ENCODE measurements around the gene ARHGAP4. TPM values are rescaled to one million over a fixed set of nuclear protein-coding genes. Genes with fewer than 3 reads are reported as not detected.

Gene ARHGAP4
- total RNA-seq, 1 donor from 2014 or later = 16.4 TPM

DNA sequence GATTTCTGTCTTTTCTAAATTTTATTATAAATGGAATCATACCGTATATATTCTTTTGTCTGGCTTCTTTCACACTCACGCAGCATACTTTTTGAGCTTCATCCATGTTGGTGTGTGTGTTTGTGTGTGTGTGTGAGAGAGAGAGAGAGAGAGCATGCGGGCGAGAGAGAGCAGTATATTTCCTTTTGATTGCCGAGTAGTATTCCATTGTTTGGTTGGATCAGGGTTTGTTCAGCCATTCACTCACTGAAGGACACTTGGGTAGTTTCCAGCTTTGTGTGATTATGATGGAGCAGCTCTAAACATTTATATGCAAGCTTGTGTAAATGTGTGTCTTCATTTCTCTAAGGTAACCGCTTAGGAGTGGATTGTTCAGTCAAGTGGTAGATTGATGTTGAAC is 36.9 kb downstream of the ARHGAP4 start:
- H3K27ac Mint-ChIP-seq = no peak overlapping the region
- no peaks in the 10 kb centered on the region for H3K4me1 Mint-ChIP-seq (ENCODE audit: low read depth)
- no peak for DNase-seq (ENCODE audit: low spot score, unreplicated experiment)
- H3K9me3 Mint-ChIP-seq (ENCODE audit: low read depth) = peaks cover 9% of the 10 kb centered on the region
- no peaks in the 10 kb centered on the region for H3K36me3 Mint-ChIP-seq (ENCODE audit: insufficient read depth)
- TF ChIP-seq CTCF (IDR thresholded peaks at IDR 0.05; ENCODE audit: unreplicated experiment) = no peak
- H3K4me3 Mint-ChIP-seq (ENCODE audit: low read depth) = no peak overlapping the region
- peaks cover 46% of the 10 kb centered on the region for H3K27me3 Mint-ChIP-seq

- H3K4me3 Mint-ChIP-seq (ENCODE audit: low read depth) = no peak overlapping the region
- H3K36me3 Mint-ChIP-seq (ENCODE audit: insufficient read depth) = no peaks in the 10 kb centered on the region
- DNase-seq (ENCODE audit: low spot score, unreplicated experiment) = no peak
- TF ChIP-seq CTCF (IDR thresholded peaks at IDR 0.05; ENCODE audit: unreplicated experiment) = no peak
- no peak overlapping the region for H3K27ac Mint-ChIP-seq
- H3K9me3 Mint-ChIP-seq (ENCODE audit: low read depth) = peaks cover 6% of the 10 kb centered on the region
- H3K4me1 Mint-ChIP-seq (ENCODE audit: low read depth) = no peaks in the 10 kb centered on the region
- peaks cover 49% of the 10 kb centered on the region for H3K27me3 Mint-ChIP-seq
These were observed 37.7 kb downstream of the ARHGAP4 start for GRCh38 chrX:153888344-153888743.

DNA sequence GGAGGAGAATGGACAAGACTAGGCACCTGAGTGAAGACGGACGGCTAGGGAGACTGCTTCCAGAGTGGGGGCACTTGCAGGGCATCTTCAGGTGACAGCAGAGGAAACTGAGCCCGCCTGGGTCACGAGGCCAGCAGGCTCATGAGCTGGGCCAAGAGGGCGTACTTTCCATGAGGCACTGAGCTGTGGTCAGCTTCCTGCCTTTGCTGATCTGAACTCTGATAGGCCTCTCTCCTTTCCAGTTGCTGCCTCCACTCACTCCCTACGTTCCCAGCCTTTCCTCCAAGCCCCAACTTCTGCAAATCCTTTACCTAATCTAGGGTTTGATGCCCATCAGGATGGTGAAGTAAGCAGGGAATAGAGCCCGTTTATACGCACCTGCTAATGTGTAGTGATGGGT is 38.7 kb downstream of the ARHGAP4 start:
- Mint-ChIP-seq H3K4me1 (ENCODE audit: low read depth) (no peaks in the 10 kb centered on the region), H3K27me3 (peaks cover 47% of the 10 kb centered on the region), H3K9me3 (ENCODE audit: low read depth) (peaks cover 6% of the 10 kb centered on the region), H3K27ac (no peak overlapping the region), H3K4me3 (ENCODE audit: low read depth) (no peak overlapping the region), H3K36me3 (ENCODE audit: insufficient read depth) (no peaks in the 10 kb centered on the region)
- no peak for TF ChIP-seq CTCF (IDR thresholded peaks at IDR 0.05; ENCODE audit: unreplicated experiment)
- DNase-seq (ENCODE audit: low spot score, unreplicated experiment) = no peak

DNA sequence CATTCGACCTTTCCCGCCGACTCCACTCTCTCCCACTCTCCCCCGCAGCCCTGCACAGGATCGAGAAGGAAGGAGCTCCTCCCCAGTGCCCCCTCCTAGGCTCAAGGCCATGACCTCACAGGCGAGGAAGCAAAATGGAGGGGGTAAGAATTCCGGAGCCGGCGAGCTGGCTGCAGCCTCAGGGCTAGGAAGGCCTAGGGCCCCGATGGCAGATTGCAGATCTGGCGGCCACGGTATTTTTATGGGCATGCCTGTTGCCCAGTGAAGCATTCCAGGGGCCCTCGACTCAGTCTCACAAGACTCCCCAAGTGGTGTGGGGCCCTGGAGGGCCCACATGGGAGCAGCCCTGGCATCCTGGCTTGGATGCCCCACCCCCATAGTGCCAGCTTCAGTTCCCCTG is 39.1 kb downstream of the ARHGAP4 start:
- H3K9me3 Mint-ChIP-seq (ENCODE audit: low read depth) = peaks cover 9% of the 10 kb centered on the region
- no peak for TF ChIP-seq CTCF (IDR thresholded peaks at IDR 0.05; ENCODE audit: unreplicated experiment)
- peaks cover 47% of the 10 kb centered on the region for H3K27me3 Mint-ChIP-seq
- no peak overlapping the region for H3K27ac Mint-ChIP-seq
- no peak for DNase-seq (ENCODE audit: low spot score, unreplicated experiment)
- no peak overlapping the region for H3K4me3 Mint-ChIP-seq (ENCODE audit: low read depth)
- H3K36me3 Mint-ChIP-seq (ENCODE audit: insufficient read depth) = no peaks in the 10 kb centered on the region
- no peaks in the 10 kb centered on the region for H3K4me1 Mint-ChIP-seq (ENCODE audit: low read depth)

GRCh38 chrX:153885968-153886903 is 39.8 kb downstream of the ARHGAP4 start, which contains the start of gene L1CAM:
L1CAM (minus strand) TSS chrX:153886173; CDS start chrX:153875836, 10,337 bp downstream.
- H3K9me3 Mint-ChIP-seq (ENCODE audit: low read depth) = peaks cover 9% of the 10 kb centered on the region
- peaks cover 47% of the 10 kb centered on the region for H3K27me3 Mint-ChIP-seq
- H3K4me3 Mint-ChIP-seq (ENCODE audit: low read depth) = no peak within 1 kb of the TSS
- no peak within 1 kb of the TSS for H3K27ac Mint-ChIP-seq
- no peak for TF ChIP-seq CTCF (IDR thresholded peaks at IDR 0.05; ENCODE audit: unreplicated experiment)
- DNase-seq (ENCODE audit: low spot score, unreplicated experiment) = no peak
- no peaks in the 10 kb centered on the region for H3K4me1 Mint-ChIP-seq (ENCODE audit: low read depth)
- H3K36me3 Mint-ChIP-seq (ENCODE audit: insufficient read depth) = no peaks in the 10 kb centered on the region

All from progenitor cell of endocrine pancreas (in vitro differentiated cells).